ENCODE results near the gene PNPO.

Gene PNPO

DNA sequence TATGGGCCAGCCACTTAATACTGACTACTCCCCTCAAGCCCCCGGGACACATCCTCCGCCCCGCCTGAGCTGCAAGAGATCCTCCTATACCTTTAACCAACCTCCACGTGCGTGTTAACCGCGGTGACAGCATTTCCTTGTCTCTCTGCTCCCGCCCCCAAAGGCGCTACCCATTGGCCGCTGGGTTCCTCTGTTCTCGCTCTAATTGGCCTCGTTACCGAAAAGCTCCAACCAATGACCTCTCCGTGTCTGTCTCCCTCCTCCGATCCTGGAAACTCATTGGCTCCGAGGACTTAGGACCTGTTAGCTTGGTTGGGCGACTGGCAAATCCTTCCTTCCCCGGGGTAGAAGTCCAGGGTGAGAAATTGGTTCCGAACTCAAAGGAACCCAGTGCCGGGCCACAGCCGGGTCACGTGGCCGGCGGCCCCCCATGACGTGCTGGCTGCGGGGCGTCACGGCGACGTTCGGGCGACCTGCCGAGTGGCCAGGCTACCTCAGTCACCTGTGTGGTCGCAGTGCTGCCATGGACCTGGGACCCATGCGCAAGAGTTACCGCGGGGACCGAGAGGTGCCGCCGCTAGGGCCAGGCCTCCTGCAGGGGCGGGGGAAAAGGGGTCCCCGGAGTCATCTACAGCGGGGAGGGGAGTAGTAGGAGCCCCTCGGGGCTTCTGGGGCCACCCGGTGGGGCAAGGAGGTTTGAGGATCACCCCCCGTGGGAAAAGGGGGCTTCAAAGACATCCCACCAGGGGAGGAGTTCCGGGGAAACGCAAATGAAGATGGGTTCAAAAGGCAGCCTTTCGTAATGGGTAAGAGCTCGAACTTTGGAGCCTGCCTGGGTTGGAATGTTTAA lies at the start of gene PNPO:
TSS of gene PNPO (plus strand) at position 326 of the 850 bp plus-strand sequence. CDS start at position 431, 105 bp downstream.
- DNase-seq (ENCODE audit: low read depth in 2 of 2): peak; percentile 86 to 94

DNA sequence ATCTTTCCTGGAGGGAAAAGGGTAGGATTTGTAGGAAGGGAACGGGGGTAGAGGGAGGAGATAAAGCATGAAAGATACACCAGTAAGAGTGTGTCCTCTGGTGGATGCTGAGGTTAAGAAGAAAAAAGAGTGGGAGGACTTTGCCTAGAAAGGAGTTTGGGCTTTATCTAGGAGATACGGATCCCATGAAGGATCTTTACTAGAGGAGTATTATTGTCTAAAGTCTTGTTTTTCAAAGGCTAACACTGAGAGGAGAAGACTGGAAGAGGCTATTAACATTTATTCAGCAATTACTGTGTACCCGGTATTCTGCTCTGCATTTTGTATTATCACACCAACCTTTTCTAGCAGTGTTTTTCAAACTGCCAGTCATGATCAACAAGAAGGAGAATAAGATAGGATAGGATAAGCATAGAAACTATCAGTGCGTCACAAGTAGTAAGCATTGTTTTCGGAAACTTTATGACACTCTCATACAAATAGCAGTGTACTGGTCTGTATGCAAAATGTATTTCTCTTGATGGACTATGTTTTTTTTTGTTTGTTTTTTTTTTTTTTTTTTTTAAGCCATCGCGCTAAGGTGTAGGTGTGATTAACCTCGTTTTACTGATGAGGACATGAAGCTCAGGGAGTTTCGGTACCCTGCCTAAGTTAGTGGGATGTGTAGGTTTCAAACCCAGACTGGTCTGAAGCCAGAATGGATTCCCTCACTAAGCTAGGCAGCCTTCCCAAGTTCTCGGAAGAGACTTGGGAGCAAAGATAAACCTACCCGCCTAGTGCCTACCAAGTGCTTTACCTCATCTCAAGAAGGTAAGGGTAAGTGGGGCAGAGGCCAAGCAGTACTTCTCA lies 46.6 kb upstream of the PNPO start:
- no peak for DNase-seq (ENCODE audit: low read depth in 2 of 2)

DNA sequence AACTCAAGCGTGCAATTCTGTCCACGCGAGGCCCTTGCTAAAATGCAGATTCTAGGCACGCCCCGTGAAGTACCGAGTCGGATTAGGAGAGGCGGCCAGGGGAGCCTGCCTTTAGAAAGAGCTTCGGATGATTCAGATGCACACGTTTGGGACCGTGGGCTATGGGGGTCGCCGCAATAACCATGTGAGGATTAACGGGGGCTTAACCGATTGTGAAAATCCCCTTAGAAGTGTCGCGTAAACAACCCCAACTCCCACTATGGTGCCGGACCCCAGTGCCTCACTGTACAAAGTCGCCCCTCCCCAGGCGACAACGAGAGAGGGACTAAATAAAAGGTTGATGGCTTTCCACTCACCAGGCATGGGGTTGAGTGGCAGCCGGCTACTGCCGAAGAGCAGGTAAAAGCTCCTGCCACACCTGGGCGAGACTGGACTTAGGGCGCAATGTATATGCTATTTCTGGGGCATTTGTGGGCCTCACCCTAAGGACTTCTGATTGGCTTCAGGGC lies 46.0 kb upstream of the PNPO start:
- DNase-seq (ENCODE audit: low read depth in 2 of 2): no peak

DNA sequence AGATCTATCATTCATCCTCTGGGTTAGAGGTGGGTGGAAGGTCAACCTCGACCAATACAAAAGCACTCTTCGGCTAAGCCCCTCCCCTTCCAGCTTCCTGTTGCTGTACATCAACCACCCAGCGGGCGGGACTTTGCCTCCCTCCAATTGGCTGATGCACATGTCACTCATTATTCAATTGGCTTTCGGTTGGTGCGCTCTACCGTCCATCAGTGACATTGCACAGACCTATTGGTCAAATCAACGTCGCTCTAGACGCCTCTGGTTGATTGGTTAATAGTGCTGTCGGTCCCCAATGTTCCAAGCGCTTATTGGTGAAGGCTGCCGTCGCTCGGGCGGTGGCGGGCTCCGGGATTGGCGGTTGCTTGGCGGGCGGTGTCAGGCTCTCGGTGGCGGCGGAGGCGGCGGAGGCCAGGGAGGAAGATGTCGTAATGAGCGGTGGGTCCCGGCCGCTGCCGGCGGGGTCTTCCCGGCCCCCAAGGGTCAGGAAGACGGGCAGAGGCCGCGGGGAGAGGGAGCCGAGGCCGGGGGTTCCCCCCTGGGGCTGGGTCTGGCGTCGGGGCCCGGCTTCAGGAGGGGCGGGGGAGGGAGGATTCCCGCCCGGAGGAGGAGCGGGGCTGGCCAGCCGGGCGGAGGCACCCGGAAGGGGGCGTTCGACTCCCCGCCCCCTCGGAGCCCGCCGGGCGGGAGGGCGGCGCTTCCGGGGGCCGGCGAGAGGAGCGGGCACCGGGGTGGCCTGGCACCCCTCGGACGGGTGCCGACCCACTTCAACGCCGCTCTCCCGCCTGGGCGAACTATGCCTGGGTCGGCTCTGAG lies 45.3 kb upstream of the PNPO start, which contains the start of gene SP2:
TSS of gene SP2 (plus strand) at position 381 of the 816 bp plus-strand sequence. CDS start at position 432, 51 bp downstream.
- DNase-seq (ENCODE audit: low read depth in 2 of 2): peak; percentile 95 to 99

DNA sequence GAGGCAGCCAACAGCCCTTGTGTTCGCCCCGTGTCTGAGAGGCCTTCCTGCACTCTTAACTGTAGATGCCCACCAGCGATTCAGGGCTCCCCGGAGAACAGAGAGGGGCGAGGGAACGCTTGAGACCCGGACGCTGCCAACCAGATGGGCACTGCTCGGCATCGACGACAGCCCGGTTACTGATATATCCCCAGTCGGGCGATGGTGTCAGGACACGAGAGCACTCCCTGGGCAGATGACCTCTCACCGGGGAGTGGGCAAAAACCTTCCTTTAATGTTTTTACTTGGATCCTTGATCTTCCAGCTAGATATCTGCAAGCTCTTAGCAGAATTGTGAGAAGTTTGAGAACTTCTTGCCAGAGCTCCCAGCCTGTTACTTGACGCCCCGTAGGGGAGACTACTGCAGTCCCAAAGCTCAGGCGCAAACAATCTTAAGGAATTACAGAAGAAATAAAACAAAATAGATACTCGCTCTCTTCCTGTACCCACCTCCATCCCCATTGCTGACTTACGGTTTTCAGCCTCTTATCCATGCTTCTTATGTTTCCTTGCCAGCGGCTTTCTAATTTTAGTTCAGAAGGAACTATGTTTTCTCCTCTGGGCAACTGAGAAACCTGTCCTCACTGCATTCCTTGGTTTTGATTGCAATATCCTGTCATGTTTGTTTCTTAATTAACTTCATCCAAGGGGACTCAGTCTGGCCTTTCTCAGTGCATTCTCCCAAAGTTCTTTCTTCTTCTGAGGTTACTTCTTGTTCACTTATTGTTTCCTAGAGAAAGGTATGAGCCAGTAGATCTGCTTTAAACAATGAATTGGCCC lies 44.5 kb upstream of the PNPO start:
- DNase-seq (ENCODE audit: low read depth in 2 of 2): no peak

DNA sequence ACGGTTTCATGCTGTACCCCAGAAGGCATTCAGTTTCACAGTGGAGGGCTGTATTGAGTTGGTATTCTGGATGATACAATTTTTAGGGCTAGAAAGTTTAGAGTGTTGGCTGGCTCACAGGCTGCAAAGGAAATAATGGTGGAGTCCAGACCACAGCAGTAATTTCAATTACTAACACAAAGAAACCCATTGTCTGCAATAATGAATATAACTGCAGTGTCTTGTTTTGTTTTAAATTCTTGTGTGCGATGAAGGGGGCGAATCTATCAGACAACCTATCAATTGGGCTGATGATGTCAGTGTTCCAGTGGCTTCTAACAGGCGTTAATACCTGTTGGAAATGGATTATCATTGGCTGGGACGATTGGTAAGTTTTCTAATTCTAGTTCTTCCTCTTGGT lies 43.8 kb upstream of the PNPO start:
- DNase-seq (ENCODE audit: low read depth in 2 of 2): no peak

DNA sequence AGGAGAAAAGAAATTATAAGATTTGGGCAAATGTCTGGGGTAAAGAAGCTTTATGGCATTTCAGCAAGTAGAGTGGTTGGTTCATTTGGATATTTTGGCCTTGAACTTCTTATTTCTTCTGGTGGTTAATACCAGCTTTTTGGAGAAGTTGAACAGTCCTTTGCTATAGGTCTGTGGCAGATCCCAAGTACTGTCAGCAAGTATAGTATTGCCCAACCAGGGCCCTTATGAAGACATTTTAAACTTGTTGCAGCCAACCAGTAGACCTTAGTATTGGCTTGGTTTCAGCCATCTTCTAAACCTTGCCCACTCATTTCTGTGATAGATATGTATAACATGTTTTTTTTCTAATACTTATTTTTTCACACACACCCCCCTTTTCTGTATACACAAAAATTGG lies 43.1 kb upstream of the PNPO start:
- DNase-seq (ENCODE audit: low read depth in 2 of 2): no peak

DNA sequence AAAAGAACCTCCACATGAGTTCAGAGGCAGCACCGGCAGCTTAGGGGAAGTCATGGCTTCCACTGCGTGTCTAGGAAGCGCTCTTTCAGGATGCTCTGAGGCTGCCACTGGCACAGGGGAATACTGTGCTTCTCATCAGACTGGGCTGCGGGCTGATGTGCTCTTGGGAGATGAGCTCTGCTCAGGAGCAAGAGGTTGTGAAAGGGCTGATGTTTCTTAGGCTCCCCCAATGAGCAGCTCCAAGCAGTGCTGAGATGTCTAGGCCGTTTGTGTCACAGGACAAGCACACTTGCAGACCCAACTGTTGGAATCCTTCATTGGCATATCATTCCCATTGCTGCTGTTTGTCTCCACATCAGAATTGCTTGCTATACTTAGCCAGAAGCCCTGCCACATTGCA lies 41.7 kb upstream of the PNPO start:
- no peak for DNase-seq (ENCODE audit: low read depth in 2 of 2)

DNA sequence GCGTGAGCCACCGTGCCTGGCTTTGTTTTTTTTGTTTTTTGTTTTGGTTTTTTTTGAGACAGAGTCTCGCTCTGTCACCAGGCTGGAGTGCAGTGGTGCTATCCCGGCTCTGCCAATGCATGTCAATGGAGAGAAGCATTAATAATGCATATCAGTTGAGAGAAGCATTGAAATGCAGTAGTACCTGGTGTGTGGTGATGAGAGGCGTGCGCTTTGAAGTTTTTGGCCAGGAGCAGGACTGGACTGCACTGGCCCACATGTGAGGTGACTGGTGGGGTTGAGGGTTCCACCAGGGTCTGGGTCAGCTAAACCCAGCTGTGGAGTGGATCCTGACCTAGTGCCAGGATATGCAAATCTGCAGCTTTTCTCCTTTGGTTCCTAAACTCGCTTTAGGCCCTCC lies 39.9 kb upstream of the PNPO start:
- no peak for DNase-seq (ENCODE audit: low read depth in 2 of 2)

DNA sequence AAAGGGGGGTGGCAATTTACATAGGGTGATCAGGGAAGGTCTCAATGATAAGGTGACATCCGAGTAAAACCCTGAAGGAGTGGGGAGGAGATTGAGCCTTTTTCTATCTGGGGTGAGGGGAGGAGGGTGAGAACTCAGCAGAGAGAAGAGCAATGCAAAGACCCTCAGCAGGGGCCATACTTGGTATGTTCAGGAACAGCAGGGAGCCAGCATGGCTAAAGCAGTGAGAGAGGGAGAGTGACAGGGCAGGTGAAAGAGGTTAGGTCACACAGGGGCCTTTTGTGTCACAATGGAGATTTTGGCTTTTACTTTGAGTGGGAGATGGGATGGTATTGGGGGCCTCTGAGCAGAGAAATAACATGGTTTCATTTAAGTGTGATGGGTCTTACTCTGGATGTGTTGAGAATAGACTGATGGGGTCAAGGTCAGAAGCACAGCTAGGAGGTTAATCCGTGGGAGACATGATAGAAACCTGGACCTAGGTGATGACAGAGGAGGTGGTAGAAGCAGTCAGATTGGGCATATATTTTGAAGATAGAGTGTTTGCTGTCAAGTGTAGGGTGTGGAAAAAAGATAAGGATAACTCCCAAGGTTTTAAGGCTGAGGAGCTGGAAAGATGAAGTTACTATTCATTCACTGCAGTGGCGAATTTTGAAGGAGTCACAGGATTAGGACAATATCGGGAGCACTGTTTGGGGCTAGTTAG lies 39.2 kb upstream of the PNPO start:
- no peak for DNase-seq (ENCODE audit: low read depth in 2 of 2)

DNA sequence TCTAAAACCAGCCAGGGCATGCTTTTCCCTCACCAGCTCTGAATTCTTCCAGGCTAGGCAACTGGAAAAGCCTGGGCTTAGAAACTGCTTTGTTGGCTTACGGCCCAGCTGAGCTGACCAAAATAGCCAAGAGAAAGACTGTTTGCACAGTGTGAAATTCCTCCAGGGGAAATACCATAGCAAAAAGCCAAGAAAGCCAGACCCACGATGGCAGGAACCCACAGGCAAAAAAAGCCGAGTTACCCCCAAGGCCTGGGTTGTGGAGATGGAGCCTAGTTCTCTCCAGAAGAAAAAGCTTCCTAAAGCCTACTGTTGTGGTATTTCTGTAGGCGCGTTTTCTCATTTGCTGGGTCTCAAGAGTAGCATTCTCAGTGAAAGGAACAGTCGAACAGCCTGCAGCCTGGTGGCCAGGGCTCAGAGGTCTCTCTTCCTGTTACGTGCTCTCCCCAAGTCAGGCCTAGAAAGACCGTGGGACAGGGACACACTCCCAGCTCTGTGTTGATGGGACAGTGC lies 36.1 kb upstream of the PNPO start:
- DNase-seq (ENCODE audit: low read depth in 2 of 2): no peak

DNA sequence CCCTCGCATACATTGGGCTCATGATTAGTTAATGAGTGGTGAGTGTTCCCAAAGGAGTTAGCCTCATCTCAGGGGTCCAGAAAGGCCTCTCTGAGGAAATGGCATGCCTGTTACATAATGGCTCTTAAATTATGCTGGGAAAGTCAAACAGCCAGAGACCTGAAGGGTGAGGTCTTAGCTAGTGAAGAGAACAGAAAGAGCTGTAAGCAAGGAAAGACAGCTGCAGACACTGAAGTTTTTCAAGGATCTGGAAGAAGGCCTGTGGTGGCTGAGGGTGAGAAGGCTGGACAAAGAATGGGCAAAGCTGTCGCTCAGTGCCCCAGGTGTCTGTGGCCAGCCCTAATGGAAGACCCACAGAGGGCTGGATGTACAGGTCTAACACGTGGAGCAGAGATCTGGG lies 34.9 kb upstream of the PNPO start:
- DNase-seq (ENCODE audit: low read depth in 2 of 2): no peak

DNA sequence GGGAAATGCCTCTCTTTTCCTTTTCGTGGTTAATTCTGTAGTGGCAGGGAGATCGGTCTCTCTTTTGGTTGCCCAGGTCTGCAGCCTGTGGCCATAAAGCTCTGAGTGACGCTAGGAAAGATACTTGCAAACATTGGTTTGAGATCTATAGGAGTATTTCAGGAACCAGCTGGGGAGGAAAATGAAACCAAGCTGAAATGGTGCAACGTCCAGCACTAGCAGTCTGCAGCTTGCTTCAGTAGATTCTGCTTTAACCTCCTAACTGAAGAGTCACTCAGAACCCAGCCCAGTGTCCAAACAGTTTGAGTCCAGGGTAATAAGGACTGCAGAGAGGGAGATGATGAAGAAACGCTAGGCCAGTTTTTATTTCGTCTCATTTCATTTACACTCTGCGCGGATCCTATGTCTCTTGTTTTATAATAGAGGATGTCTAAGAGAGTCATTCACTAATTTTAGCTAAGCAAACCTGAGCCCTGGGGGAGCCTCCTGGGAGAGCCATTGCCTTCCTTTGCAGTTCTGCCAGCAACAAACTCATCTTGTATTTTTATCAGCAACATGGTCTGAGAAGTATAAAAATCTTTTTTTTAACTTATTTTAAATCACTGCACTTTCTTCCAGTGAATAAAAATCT lies 33.3 kb upstream of the PNPO start:
- DNase-seq (ENCODE audit: low read depth in 2 of 2): no peak

DNA sequence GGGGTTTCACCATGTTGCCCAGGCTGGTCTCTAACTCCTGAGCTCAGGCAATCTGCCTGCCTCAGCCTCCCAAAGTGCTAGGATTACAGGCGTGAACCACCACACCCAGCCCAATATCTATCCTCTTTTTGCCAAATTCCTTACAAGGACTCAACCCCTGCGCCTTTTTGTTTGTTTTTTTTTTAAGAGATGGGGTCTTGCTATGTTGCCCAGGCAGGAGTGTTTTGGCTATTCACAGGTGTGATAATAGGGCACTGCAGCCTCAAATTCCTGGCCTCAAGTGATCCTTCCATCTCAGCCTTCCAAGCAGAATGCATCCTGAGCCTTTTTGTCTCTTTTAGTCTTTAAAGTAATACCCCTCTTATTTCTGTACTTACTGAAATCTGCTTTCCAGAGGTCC lies 28.3 kb upstream of the PNPO start:
- no peak for DNase-seq (ENCODE audit: low read depth in 2 of 2)

DNA sequence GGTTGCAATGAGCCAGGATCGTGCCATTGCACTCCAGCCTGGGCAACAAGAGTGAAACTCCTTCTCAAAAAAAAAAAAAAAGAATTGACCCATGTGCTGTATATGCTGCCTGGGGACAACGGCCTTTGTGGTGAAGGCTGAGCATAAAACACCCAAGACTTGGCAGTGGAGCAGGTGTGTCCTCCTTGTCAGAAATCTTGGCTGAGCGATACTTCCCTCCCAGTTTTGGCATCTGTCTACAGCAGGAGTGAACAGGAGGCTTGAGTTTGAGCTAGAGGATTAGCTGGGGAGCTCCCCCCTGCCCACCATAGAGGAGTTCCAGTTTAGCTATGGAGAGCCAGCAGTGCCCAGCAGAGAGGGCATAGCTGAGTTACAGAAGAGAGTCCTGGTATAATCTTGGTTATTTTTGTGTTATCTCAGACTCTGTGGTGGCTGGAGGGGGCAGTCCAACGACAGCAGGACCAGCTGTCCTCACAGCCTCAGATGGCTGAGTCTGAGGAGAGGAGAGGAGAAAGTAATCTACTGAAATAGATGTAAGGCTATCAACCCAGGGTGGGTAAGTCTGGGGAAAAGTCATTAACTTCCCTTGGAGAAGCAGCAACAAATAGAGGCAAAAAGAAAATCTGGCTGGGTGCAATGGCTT lies 26.9 kb upstream of the PNPO start:
- no peak for DNase-seq (ENCODE audit: low read depth in 2 of 2)

DNA sequence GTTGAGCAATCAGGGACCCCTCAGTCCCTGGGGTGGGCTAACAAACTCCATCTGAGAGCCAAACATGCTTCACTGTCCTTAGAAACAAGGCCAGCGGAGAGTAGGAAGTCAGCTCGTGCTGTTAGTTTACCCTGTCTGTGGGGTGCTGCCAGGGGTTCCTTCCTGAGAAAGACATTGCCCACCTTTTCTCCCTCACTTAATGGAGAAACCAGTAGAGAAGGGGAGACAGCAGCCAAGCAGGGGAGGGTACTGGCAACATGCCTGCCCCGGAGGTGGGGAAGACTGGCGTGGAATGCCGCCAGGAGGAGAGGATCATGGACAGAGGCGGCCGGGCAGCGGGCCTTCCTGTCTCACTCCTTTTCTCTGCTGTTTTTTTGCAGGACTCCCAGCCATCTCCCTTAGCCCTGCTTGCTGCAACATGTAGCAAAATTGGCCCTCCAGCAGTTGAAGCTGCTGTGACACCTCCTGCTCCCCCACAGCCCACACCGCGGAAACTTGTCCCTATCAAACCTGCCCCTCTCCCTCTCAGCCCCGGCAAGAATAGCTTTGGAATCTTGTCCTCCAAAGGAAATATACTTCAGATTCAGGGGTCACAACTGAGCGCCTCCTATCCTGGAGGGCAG lies 25.5 kb upstream of the PNPO start:
- no peak for DNase-seq (ENCODE audit: low read depth in 2 of 2)

DNA sequence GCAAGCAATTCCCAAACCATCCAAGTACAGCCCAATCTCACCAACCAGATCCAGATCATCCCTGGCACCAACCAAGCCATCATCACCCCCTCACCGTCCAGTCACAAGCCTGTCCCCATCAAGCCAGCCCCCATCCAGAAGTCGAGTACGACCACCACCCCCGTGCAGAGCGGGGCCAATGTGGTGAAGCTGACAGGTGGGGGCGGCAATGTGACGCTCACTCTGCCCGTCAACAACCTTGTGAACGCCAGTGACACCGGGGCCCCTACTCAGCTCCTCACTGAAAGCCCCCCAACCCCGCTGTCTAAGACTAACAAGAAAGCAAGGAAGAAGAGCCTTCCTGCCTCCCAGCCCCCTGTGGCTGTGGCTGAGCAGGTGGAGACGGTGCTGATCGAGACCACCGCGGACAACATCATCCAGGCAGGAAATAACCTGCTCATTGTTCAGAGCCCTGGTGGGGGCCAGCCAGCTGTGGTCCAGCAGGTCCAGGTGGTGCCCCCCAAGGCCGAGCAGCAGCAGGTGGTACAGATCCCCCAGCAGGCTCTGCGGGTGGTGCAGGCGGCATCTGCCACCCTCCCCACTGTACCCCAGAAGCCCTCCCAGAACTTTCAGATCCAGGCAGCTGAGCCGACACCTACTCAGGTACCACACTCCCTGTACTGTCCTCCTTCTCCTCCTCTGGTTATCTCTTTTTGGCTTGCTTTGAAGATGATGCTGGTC lies 24.7 kb upstream of the PNPO start:
- DNase-seq (ENCODE audit: low read depth in 2 of 2): no peak

DNA sequence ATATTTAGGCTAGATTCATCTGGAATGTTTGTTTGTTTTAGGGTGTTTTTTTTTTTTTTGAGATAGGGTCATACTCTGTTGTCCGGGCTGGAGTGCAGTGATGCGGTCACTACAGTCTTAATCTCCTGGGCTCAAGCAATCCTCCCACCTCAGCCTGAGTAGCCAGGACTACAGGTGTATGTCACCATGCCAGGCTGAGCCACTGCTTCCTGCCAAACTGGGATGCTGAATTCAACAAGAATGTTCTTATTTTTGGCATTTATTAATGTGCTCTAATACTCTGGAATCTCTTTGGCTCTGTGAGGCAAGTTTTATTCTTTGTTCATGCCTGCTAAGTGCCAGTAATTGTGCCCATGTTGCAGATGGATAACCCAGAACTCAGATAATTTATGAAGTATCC lies 23.8 kb upstream of the PNPO start:
- no peak for DNase-seq (ENCODE audit: low read depth in 2 of 2)
